A549 (cell line): ENCODE measurements around the gene ARHGEF16. TPM values are rescaled to one million over a fixed set of nuclear protein-coding genes. Genes with fewer than 3 reads are reported as not detected.

Experiments used
- ATAC-seq, 2 experiments: fragments of 200-7000 bp in 1 of 2; fragments of >200 bp in 1 of 2; cut with Nextera tagmentation in 1 of 2; cut with Tn5 transposase in 1 of 2; 3 replicates each; pipeline versions ENCODE4 v1.8.0 to v1.9.1; 2018 to 2020; ENCODE audit warnings: mild to moderate bottlenecking in 1 of 2, moderate library complexity in 1 of 2
- CTCF ChIA-PET: fragments of 300-600 bp; sonication (Branson Sonifier 250); formaldehyde crosslinking; extraction: SDS; loops from one replicate; lab custom pipeline; 2021; ENCODE audit warnings: antibody characterized with exemption, inconsistent platforms; lab: Yijun Ruan, JAX
- POLR2A ChIA-PET: fragments of 350-600 bp; formaldehyde crosslinking; extraction: SDS; loops from one replicate; lab custom pipeline; 2021; ENCODE audit warnings: antibody characterized with exemption, inconsistent platforms; lab: Yijun Ruan, JAX
- DNase-seq, 2 experiments: peaks; one replicate each; pipeline versions ENCODE4 v3.0.0 to v3.0.0-alpha.2; 2011 to 2016; ENCODE audit warnings: low read depth in 1 of 2, low spot score in 1 of 2
- FAIRE-seq: peaks from 2 replicates; lab custom pipeline; 2011; peaks lifted over from hg19 to GRCh38; lab: Jason Lieb, UNC
- H3K27ac ChIP-seq, 2 experiments: fragments of >200 bp; sonication (Bioruptor Twin); formaldehyde crosslinking; 3 replicates each; pipeline ENCODE4 v1.5.1; 2016 to 2017
- H3K4me1 ChIP-seq: fragments of >200 bp; sonication (Bioruptor Twin); formaldehyde crosslinking; 3 replicates; pipeline ENCODE4 v1.6.1; 2016
- H3K4me2 ChIP-seq: fragments of >200 bp; sonication (Bioruptor Twin); formaldehyde crosslinking; 3 replicates; pipeline ENCODE4 v1.6.1; 2016
- H3K4me3 ChIP-seq: fragments of >200 bp; sonication (Bioruptor Twin); formaldehyde crosslinking; 3 replicates; pipeline ENCODE4 v1.5.1; 2016
- H3K9me3 ChIP-seq: fragments of >200 bp; sonication (Bioruptor Twin); formaldehyde crosslinking; 3 replicates; pipeline ENCODE4 v1.6.1; 2016
- CHD2 ChIP-seq: fragments of 150-350 bp; IDR thresholded peaks from 2 replicates; pipeline ENCODE4 v1.6.1; 2014; ENCODE audit warnings: low read length; ENCODE audit not compliant: partially characterized antibody
- FOSL2 ChIP-seq, 2 experiments: fragments of 450-650 bp in 1 of 2; fragments of >200 bp in 1 of 2; sonication (Bioruptor Twin) in 1 of 2; formaldehyde crosslinking; IDR thresholded peaks; 2 replicates each; pipeline versions ENCODE4 v1.5.0 to v1.6.1; 2016 to 2020; ENCODE audit warnings: mild to moderate bottlenecking in 1 of 2, moderate library complexity in 1 of 2
- GATA3 ChIP-seq: IDR thresholded peaks from 2 replicates; pipeline ENCODE4 v1.6.1; 2012; ENCODE audit warnings: borderline replicate concordance
- HDAC2 ChIP-seq: fragments of 200-600 bp; sonication (generic); IDR thresholded peaks from 2 replicates; pipeline ENCODE4 v1.6.1; 2016
- HES2 ChIP-seq: fragments of >200 bp; sonication (Bioruptor Twin); formaldehyde crosslinking; IDR thresholded peaks from 2 replicates; pipeline ENCODE4 v1.6.1; 2016
- HOXA7 ChIP-seq: fragments of 250-450 bp; sonication (Bioruptor Pico); IDR thresholded peaks from 2 replicates; pipeline ENCODE4 v1.5.0; 2020; ENCODE audit warnings: mild to moderate bottlenecking, moderate library complexity
- HOXB13 ChIP-seq: fragments of 250-450 bp; sonication (Bioruptor Pico); IDR thresholded peaks from 2 replicates; pipeline ENCODE4 v1.5.0; 2020; ENCODE audit warnings: low read depth, mild to moderate bottlenecking, moderate library complexity
- MAFK ChIP-seq: fragments of 450-650 bp; IDR thresholded peaks from 2 replicates; pipeline ENCODE4 v1.6.1; 2014; ENCODE audit not compliant: partially characterized antibody
- MAZ ChIP-seq: fragments of 150-350 bp; IDR thresholded peaks from 2 replicates; pipeline ENCODE4 v1.6.1; 2014; ENCODE audit warnings: antibody characterized with exemption, low read depth, low read length, borderline replicate concordance
- NFE2L2 ChIP-seq: fragments of 150-350 bp; conservative IDR thresholded peaks from 2 replicates; pipeline ENCODE4 v1.6.1; 2014; ENCODE audit warnings: low read length
- RCOR1 ChIP-seq: fragments of 150-350 bp; IDR thresholded peaks from 2 replicates; pipeline ENCODE4 v1.6.1; 2014; ENCODE audit warnings: antibody characterized with exemption, low read length, low read depth
- REST ChIP-seq: fragments of 200-600 bp; sonication (generic); IDR thresholded peaks from 2 replicates; pipeline ENCODE4 v1.6.1; 2016; ENCODE audit warnings: antibody characterized with exemption, mild to moderate bottlenecking, moderate library complexity
- TFCP2L1 ChIP-seq: fragments of 250-450 bp; sonication (Bioruptor Pico); IDR thresholded peaks from 2 replicates; pipeline ENCODE4 v1.5.0; 2021; ENCODE audit warnings: mild to moderate bottlenecking
- ZC3H11A ChIP-seq: fragments of 450-650 bp; IDR thresholded peaks from 2 replicates; pipeline ENCODE4 v1.6.1; 2014; ENCODE audit warnings: antibody characterized with exemption, mild to moderate bottlenecking
- ZNF302 ChIP-seq: fragments of 250-450 bp; sonication (Bioruptor Pico); IDR thresholded peaks from 2 replicates; pipeline ENCODE4 v1.9.0; 2021; ENCODE audit warnings: inconsistent platforms, mild to moderate bottlenecking, moderate library complexity
- ZSCAN20 ChIP-seq: fragments of 250-450 bp; sonication (Bioruptor Pico); IDR thresholded peaks from 2 replicates; pipeline ENCODE4 v1.8.0; 2022; ENCODE audit warnings: mild to moderate bottlenecking, moderate library complexity
- WGBS: methylation state at CpG from one replicate; pipeline ENCODE4 v1.1.6; 2017; ENCODE audit errors: missing lambda C conversion rate; 5-methylcytosine and 5-hydroxymethylcytosine counted together
- polyA plus RNA-seq, 4 experiments: library from polyadenylated mRNA; depleted of rRNA in 3 of 4; stranded (reverse); fragments of >200 nt; fragmentation: RNase III in 1 of 4; extraction: RNeasy Plus Mini Kit Qiagen cat#74134 plus additional on column Dnase treatment in 1 of 4; gene quantifications; 2 replicates in 3 of 4; 3 replicates in 1 of 4; pipeline ENCODE4 v1.2.3, GENCODE V29; 2011 to 2017
- TF ChIP-seq, protein P1 (sequence below): fragments of 250-450 bp; sonication (Bioruptor Pico); IDR thresholded peaks from 2 replicates; pipeline ENCODE4 v1.5.0; 2020; ENCODE audit warnings: low read depth, mild to moderate bottlenecking, moderate library complexity

ARHGEF16 gene
- polyA plus RNA-seq, 2 of the 4 experiments (the other 2 are of a cell fraction): 1.4 to 3.2 TPM

DNA sequence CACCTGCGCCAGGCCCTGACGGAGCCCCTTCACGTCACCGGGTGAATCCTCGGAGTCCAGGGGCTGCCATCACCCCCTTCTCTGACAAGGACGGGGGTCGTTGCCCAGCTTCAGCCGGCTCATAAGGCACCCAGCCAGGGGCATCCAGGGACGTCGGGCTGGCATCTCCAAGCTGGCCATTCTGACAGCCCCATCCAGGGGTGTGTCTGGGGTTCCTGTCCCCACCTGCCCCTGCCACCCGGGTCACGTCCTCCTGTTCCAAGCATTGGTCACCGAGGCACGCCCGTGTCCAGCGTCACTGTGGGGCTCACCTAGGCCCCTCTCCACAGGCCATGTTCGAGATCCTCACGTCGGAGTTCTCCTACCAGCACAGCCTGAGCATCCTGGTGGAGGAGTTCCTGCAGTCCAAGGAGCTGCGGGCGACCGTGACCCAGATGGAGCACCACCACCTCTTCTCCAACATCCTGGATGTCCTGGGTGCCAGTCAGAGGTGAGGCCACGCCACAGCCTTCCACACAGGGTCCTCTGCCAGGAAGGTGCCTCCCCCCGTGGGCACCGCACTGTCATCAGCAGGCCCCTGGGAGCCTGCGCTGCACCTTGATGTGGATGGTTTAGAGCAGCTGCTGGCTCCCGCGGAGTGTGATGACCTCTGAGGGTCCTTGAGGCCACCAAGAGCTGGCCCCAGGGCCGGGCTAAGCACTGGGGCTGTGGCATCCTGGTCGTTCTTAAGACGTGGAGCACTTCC is 14.8 kb downstream of the ARHGEF16 start:
- WGBS: 96% methylated on average over 9 of the region's 31 CpGs
- DNase-seq: no peak
- H3K4me2 ChIP-seq: no peak overlapping the region
- TF ChIP-seq MAZ: no peak
- ChIA-PET CTCF (interaction anchor here (0.6 to 4.0 kb wide), 3 partner anchors 17 to 161 kb away, joined by 3 to 26 read pairs (median 4); no protein-coding TSS in a partner anchor), POLR2A (no interaction called here)
- H3K4me3 ChIP-seq: no peak overlapping the region
- no peak for ATAC-seq
- no peak overlapping the region for H3K27ac ChIP-seq
- peaks cover 12% of the 10 kb centered on the region for H3K4me1 ChIP-seq
- FAIRE-seq: no peak
- H3K9me3 ChIP-seq: no peaks in the 10 kb centered on the region

DNA sequence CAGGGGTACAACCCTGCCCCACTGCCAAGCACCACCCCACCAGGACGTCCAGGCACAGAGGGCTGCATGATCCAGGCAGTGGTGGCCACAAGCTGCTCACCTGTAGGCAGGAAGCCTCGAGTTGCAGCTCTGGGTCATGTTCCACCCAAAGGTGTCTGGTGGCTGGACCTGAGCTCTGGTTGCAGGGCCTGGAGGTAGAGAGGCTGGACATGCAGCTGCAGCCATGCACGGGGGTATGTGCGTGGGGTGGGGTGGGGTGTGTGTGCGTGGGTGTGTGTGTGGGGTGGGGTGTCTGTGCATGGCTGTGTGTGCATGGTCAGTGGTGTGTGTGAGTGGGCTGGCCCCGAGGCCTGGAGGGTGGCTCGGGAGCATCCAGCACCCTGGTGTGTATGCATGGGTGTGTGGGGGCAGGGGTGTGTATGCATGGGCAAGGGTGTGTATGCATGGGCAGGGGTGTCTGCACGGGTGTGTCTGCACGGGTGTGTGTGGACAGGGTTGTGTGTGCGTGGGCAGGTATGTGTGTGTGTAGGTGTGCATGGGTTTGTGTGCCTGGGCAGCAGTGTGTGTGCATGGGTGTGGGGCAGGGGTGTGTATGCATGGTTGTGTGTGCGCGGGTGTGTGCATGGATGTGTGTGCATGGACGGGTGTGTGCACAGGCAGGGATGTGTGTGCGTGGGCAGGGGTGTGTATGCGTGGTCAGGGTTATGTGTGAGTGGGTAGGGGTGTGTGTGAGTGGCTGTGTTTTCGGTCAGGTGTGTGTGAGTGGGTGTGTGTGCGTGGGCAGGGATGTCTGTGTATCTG is 15.6 kb downstream of the ARHGEF16 start:
- Histone ChIP-seq H3K4me1 (peaks cover 12% of the 10 kb centered on the region), H3K4me3 (no peak overlapping the region), H3K9me3 (no peaks in the 10 kb centered on the region), H3K4me2 (no peak overlapping the region), H3K27ac (peak overlapping the region in 1 of 2 experiments; percentile 85; a peak in 2 of 6 replicates)
- TF ChIP-seq MAFK (no peak), FOSL2 (IDR thresholded peaks at IDR 0.05) (no peak), FOSL2 (CRISPR knock-in tag; IDR thresholded peaks at IDR 0.05) (no peak), TFCP2L1 (CRISPR knock-in tag) (no peak), REST (no peak), HOXB13 (no peak), GATA3 (no peak), HES2 (no peak), RCOR1 (no peak), CHD2 (no peak), ZC3H11A (no peak), ZSCAN20 (no peak), HDAC2 (no peak), NFE2L2 (no peak), ZNF302 (CRISPR knock-in tag) (no peak), HOXA7 (no peak)
- TF ChIP-seq, protein P1, sequence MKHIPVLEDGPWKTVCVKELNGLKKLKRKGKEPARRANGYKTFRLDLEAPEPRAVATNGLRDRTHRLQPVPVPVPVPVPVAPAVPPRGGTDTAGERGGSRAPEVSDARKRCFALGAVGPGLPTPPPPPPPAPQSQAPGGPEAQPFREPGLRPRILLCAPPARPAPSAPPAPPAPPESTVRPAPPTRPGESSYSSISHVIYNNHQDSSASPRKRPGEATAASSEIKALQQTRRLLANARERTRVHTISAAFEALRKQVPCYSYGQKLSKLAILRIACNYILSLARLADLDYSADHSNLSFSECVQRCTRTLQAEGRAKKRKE (CRISPR knock-in tag): no peak
- POLR2A ChIA-PET: no interaction called here
- FAIRE-seq (no peak), DNase-seq (no peak), ATAC-seq (no peak)
- 91% methylated on average over 13 of the region's 17 CpGs for WGBS
- CTCF ChIA-PET: interaction anchor here (1.8 to 4.0 kb wide), 2 partner anchors 17 to 128 kb away, joined by 4 to 26 read pairs; no protein-coding TSS in a partner anchor
